Measurements from ENCODE around the gene ZNF778.
"Not testable (repeated sequence)": the region's sequence is repeated elsewhere in the genome, so short reads cannot be mapped to it uniquely, and the experiment has no call there.

ZNF778 gene

GRCh38 chr16:89257757-89258465 is 40.4 kb downstream of the ZNF778 start:
- no peak for DNase-seq (ENCODE audit: low spot score)

- not testable (repeated sequence) for DNase-seq (ENCODE audit: low spot score)
Measured at GRCh38 chr16:89259901-89260300, 42.4 kb downstream of the ZNF778 start.

DNA sequence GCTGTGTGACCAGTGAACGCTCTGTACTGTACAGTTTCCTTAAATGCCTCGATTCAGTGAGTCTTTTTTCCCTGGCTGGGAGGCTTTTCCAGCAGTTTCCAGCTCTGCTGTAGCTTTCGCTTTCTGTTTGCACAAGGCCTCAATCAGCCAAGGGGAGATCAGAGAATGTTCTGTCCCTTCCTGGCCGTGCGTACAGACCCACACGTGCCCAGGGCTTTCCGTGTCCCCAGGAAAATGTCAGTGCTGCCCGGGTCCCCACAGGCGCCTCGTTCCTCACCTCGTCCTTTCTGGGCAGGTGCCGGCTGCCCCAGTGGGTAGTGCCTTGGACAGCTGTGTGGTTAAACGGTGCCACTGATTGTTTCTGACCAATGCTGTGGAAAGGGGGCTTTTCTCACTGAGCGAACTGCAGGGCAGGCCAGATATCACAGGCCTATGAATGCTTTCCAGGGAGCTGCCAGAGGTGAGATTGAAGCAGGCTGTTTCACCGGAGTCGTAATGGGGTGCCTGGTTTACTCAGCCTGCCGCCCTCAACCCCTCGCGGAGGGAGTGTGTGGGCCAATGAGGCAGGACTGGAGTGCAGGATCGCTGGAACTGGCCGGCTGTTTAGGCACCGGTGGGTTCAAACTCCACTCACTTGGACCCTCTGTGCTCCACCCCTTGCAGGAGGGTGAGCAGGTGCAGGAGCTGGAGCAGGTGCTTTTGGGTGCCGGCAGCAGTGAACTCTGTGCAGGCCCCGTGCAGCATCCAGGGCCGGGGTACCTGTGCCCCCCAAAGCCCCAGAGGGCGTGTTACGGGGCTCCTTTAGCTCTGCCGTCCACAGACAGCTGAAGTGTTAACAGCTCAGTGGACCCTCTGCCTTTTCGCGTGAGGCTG is 44.4 kb downstream of the ZNF778 start:
- no peak for DNase-seq (ENCODE audit: low spot score)

DNA sequence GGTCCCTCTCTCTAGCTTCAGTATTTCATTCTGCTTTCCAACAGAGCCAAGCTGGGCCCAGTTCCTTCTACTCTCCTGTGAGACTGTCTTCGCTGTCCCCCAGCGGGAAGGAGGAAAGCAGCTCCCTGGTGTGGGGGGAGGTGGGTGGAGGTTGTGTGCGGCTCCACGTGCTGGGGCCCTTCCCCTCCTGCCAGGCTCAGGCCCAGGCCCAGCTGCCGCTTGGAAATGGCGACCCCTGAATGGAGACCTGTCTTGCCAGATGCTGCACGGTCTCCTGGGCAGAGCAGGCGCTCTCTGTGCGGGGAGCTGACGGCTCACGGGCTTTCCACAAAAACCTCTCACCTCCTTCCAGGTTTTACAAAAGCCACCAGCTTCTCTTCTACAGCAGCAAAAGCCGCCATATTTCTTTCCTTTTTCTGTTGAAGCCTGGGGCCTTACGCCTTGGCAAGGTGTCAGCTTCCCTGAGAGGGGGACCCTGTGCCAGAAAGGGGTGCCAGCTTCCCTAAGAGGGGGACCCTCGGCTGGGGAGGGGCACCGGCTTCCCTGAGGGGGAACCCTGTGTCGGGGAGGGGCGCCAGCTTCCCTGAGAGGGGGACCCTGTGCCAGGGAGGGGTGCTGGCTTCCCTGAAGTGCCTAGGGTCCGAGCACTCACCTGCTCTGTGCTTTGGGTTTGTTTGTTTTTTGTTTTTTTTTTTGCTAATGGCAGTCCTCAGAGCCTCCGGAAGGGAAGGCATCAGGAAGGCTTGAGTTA is 47.5 kb downstream of the ZNF778 start:
- peak; percentile 35 for DNase-seq (ENCODE audit: low spot score)

GRCh38 chr16:89265647-89266046 is 48.1 kb downstream of the ZNF778 start:
- DNase-seq (ENCODE audit: low spot score): no peak

DNA sequence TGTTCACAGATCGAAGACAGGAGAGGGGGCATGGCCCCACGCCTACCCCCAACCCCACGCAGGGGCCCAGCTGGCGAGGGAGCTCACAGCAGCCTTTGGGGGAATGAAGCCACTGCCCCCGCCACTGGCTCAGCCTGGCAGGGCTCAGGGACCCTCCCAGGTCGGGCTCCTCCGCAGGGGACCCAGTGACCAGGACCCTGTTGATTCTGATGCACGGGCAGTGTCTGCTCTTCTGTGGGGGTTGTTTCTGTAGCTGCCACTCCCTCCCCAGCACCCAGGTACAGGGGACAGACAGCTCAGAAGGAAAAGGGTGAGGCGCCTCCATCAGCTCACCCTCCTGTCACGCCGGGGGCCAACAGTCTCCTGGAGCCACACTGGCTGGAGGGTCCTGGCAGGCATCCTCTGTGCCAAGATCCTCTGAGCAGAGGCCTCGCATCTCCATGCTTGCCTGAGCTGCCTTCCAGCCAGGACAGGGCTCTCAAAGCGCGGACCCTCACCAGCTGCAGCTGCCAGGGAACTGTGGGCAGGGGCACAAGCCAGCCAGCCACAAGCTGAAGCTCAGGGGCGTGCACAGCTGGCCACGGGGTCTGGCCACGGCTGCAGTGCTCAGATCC is 49.1 kb downstream of the ZNF778 start:
- peak; percentile 24 for DNase-seq (ENCODE audit: low spot score)

GRCh38 chr16:89267746-89268145 is 50.2 kb downstream of the ZNF778 start:
- not testable (repeated sequence) for DNase-seq (ENCODE audit: low spot score)

DNA sequence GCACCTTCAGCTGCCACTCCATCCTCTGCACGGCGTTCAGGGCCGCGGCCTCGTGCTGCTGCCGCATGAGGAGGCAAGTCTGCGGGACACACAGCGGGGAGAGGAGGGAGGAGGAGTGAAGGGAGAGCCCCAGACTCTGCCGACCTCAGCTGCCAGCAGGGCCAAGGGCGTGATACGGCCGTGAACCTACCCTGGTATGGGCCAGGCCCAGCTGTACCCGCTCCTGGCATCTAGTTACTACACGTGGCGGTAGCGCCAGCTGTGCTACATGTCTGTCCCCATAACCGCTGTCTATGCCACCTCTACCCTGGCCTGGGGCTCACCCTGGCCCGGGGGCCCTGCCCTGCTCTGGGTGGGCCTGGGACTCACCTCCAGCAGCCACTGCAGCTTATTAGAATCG is 51.1 kb downstream of the ZNF778 start:
- DNase-seq (ENCODE audit: low spot score): peak; percentile 14

DNA sequence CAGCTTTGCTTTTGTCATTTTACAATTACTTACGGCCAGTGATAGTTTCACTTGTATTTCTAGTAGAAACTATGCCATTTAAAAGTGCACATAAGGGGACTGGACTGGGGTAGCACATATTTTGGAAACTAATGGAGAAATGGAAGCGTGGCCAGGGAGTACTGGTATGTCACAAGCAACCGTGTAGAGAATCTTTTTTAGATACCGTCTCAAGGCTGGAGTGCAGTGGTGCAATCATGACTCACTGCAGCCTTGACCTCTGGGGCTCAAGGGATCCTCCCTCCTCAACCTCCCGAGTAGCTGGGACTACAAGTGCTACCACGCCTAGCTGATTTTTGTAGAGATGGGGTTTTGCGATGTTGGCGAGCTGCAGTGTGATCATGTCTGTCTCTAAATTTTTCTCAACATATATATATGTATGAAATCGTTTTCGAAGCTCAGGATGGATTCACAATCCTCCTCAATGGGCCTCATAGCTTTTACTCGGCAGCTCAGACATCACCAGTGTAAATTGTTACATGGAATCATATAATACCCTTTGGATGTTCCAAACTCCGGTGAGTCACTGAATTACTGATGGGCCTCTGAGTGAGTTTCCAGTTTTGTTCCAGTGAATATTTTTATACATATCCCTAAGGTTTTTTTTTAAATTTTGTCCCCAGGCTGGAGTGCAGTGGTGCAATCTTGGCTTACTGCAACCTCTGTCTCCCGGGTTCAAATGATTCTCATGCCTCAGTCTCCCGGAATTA is 51.7 kb downstream of the ZNF778 start:
- DNase-seq (ENCODE audit: low spot score): no peak

GRCh38 chr16:89269805-89270665 is 52.5 kb downstream of the ZNF778 start:
- DNase-seq (ENCODE audit: low spot score): no peak

DNA sequence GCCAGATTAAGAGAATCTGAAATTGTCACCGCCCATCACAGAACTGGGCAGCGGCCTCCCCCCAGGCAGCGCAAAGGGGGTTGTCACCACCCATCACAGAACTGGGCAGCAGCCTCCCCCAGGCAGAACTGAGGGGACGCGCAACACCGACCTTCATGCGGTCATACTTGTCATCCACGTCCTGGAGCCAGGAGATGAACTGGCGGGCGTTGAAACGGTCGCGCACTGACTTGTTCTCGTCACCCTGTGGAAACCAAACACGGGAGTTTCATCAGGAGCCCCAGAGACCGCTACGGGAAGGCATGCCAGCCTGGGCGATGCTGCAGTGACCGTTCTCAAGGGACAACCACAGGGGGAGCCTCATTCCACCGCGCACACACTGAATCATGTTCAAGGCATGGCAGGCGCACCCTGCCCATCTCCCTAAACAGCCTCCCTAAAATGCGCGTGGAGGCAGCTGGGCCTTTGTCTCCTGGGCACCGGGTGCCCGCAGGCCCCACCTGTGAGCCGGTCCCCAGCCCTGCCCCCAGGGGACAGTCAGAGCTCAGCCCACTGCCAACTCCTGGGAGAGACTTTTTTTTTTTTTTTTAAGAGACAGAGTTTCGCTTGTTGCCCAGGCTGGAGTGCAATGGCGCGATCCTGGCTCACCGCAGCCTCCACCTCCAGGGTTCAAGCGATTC is 53.3 kb downstream of the ZNF778 start:
- no peak for DNase-seq (ENCODE audit: low spot score)

- no peak for DNase-seq (ENCODE audit: low spot score)
Measured at GRCh38 chr16:89272631-89273030, 55.1 kb downstream of the ZNF778 start.

- DNase-seq (ENCODE audit: low spot score): no peak
Measured at GRCh38 chr16:89273741-89274472, 56.4 kb downstream of the ZNF778 start.

DNA sequence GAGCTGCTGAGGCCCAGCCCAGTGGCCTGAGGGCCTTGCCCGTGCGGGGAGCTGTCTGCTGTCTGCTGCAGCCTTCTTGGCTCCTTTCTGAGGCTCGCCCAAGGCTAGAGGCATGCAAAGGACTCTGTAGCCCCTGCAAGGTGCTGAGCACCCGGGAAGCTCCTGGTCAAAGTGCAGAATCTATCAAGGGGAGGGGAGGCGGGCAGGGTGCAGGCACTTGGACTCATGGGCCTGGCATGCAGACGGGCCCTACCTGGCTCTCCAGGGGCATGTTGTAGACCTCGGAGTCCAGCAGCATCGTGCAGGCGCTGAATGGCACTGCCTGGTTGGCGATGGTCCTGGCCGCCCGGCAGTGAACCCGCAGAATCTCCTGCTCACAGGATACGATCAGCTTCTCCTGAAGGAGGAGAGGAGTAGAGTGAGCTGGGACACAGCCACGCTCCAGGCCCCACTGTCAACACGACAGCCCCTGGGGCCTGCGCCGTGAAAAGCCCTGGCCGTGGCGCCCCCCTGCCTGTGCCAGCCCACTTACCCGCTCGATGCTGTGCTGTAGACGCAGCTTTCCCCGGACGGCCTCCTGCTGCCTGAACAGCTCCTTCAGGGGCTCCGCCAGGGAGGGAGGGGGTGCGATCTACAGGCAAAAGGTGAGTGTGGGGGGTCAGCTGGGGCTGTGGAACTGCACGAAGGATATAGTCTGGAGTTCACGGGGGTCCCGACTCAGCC is 57.2 kb downstream of the ZNF778 start:
- DNase-seq (ENCODE audit: low spot score): no peak

DNA sequence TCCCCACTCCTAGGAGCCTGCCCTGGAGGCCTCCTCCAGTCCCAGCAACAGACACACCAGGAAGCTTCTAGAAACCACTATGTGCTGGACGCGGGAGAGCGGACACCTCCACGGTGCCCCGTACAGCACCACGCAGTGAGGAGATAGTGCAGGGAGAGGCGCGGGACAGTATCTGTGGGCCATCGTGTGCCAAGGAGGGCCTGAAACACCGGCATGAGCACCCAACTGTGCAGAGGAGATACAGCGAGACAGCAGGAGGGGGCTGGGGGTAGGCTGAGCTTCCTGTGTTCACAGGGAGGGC is 57.7 kb downstream of the ZNF778 start:
- DNase-seq (ENCODE audit: low spot score): no peak

DNA sequence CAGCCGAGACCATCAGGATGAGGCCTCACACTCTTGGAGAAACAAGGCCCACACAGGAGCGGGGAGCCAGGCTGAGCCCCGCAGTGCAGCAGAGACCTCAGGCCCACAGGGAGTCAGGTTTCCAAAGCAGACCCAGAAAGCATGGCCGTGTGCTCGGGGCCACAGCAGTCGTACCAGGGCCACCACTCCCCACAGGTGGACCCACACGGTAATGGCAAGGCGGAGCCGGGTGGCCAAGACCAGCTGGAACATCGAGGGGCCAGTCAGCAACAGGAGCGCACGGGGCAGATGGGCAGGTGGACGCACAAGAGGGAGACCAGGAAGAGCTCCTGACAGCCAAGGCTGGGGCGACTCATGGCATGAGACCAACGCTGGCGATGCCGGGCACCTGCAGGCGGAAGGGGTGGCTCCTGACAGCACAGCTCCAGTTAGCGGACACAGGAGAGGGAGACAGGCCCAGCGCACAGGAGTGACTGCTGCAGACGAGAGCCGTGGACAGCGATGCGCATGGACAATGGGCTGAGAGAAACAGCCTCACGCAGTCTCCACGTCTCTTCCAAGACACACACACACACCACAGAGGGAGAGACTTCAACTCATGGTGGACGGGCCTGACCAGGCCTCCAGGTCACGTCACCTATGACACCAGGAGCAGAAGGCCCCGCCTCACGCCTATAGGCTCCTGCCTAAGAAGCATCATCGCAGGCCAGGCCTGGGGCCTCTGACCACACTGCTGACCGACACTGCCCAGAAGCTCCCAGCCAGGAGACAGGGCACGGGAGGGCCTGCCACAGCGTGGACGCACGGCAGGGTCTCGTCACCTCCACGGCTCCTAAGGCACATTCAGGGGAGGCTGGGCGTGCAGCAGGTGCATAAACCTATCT is 58.6 kb downstream of the ZNF778 start:
- DNase-seq (ENCODE audit: low spot score): no peak

GRCh38 chr16:89277049-89277448 is 59.5 kb downstream of the ZNF778 start:
- DNase-seq (ENCODE audit: low spot score): no peak
